GM18873 (cell line): ENCODE data around the gene DNAJB6.
"Not testable (repeated sequence)": the region's sequence is repeated elsewhere in the genome, so short reads cannot be mapped to it uniquely, and the experiment has no call there.

Experiments
- ATAC-seq: cut with Tn5 transposase; IDR thresholded peaks from one replicate; pipeline ENCODE4 v1.9.1; 2021; ENCODE audit warnings: mild to moderate bottlenecking, moderate library complexity, moderate number of reproducible peaks; ENCODE audit not compliant: unreplicated experiment, low FRiP score

DNAJB6 gene

DNA sequence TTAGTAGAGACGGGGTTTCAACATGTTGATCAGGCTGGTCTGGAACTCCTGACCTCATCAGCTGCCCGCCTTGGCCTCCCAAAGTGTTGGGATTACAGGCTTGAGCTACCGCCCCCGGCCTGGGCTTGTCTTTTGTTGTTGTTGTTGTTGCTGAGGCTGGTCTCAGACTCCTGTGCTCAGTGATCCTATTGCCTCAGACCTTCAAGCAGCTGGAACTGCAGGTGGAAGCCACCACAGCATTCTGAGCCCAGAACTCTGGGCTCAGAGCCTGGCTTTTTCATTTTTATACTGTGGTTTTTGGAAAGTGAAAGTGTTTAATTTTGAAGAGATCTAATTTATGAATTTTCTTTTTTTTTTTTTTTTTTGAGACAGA is 16.2 kb upstream of the DNAJB6 start:
- ATAC-seq = no peak

DNA sequence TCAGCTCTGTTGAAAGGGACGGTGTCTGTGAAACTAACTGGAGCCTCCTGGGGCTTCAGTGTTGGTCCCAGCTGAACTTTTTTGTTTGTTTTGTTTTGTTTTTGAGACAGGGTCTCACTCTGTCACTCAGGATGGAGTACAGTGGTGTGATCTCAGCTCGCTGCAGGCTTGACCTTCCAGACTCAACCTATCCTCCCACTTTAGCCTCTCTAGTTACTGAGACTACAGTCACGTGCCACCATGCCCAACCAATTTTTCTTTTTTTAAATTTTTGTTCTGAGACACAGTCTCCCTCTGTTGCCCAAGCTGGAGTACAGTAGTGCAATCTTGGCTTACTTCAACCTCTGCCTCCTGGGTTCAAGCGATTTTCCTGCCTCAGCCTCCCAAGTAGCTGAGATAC is 13.4 kb upstream of the DNAJB6 start:
- no peak for ATAC-seq

DNA sequence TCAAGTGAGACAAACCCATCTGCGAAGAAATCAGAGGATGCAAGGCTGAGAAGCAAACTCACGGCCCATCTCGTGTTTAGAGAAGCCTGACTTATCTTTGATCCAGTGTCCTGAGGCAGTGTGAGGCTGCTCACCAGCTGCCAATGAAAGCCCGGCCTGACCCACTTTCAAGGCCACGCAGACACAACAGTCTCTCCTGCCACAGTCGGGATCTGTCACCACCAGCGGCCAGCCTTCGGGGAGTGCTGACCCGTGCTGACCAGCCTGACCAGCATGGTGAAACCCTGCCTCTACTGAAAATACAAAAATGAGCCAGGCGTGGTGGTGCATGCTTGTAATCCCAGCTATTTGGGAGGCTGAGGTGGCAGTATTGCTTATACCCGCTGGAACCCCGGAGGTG is 7.4 kb upstream of the DNAJB6 start:
- ATAC-seq = no peak

DNA sequence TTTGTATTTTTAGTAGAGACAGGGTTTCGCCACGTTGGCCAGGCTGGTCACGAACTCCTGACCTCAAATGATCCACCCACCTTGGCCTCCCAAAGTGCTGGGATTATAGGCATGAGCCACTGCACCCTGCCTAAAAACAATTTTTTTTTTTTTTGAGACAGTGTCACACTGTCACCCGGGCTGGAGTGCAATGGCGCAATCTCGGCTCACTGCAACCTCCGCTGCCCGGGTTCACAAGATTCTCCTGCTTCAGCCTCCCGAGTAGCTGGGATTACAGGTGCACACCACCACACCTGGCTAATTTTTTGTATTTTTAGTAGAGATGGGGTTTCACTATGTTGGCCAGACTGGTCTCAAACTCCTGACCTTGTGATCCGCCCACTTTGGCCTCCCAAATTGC is 6.2 kb upstream of the DNAJB6 start:
- ATAC-seq = not testable (repeated sequence)

DNA sequence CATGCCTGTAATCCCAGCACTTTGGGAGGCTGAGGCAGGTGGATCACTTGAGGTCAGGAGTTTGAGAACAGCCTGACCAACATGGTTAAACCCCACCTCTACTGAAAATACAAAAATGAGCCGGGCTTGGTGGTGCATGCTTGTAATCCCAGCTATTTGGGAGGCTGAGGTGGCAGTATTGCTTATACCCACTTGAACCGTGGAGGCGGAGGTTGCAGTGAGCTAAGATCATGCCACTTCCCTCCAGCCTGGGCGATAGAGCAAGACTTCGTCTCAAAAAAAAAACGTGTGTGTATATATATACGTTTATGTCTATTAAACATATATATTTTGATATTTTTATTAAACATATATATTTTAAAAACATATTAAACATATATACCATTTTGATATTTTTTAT is 5.8 kb upstream of the DNAJB6 start:
- ATAC-seq = not testable (repeated sequence)

DNA sequence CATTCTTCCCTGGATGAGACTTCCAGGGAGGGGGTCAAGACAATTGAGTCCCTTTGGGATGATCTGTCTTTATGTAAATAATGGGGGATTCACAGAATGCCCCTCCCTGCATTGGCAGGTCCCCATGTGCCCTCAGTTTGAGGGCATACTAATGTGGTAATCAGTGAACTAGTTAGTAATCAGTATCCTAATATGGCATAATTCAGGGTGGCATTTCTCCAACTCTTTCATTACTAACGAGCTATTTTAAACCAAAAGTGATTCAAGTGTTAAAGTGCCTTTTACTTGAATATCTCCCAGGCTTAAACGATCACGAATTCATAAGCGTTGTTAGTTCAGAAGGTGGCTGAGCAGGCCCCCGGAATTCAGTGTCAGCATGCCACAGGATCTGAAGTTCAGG is 1.6 kb upstream of the DNAJB6 start:
- ATAC-seq = no peak

DNA sequence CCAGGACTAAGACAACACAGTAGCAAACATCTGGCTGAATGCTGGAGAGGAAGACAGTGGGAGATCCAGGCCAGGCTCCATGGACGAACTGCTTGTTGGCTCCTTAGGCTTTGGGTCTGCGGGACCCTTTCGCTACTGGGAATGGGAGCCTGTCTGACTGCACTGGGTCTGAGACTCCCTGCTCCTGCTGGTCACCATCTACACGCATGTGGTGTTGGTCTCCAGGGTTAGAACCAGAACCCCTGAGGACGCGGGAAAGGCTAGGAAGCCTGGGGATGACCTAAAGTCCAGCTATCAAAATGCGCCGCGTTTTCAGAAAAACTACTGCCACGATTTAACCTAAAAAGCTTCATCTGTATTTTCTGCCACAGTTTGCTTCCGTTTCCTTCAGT is 817 bp upstream of the DNAJB6 start:
- no peak for ATAC-seq

DNA sequence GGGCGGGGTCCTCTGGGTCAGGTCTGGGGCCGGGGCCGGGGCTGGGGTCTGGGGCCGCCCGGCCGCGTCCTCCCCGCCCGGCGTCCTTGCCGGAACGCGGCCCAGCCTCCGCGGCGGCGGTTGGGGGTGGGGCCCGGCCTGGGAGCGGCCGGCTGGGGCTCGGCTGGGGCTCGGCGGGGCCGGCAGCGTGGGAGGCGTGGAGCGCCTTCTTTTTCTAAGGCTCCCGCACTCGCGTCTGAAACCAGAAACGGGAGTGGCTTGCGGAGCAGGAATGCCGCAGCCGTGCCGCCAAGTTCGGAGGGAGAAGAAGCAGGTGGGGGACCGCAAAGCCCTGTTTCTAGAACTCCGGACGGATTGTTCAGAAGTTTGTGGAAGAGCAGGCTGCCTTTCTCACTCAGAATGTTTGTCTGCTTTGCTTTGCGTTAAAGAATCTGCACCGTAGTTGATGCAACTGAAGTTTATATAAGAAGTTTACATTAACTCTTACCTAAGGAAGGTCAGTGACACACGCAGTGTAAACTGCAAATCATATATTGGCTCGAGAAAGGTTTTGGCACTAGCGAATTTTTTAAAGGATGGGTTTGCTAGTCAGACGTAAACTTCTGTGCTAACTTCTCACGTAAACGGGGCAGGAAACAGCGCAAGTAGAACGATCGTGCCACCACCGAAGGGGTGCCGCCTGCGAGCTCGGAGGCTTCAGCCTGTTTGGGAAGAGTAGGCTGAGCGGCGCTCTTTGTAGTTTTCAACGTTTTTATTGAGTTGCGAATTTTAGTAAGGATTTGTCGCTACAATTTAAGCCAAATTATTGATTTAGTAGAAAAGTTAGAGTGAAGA is 729 bp downstream of the DNAJB6 start:
- no peak for ATAC-seq

DNA sequence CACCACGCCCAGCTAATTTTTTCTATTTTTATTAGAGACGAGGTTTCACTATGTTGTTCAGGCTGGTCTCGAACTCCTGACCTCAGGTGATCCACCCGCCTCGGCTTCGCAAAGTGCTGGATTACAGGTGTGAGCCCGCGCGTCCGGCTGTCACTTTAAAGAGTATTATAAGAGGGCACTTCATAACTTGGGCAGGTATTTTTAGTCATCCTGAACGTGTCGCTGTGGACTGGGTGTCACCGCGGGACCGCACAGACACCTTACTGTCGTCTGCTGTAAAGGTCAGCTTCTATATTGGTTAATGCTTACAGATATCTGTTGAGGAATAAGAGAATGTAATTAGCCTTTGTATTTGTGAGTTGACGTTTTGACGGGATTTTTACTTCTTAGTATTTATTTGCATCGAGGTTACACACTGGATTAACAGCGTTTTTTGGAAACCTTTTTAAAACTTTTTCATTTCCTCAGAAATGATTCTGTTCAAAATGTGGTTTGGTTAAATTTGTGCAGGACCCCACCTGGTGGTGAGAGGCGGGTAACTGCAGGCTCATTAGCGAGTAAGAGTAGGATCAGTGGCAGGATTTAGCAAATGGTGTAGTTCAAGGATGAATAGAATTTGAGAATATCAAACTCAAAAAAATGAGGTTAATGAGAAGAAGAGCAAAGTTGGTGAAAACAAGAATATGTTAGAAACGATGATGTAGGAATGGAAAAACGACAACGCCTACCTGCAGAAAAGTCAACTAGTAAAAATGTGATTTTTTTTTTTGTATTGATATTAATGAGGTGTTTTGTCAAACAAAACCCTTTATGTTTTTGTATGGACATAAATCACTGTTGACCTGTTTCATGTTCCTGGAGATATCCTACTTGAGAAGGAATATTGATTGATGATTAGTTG is 3.2 kb downstream of the DNAJB6 start:
- no peak for ATAC-seq

DNA sequence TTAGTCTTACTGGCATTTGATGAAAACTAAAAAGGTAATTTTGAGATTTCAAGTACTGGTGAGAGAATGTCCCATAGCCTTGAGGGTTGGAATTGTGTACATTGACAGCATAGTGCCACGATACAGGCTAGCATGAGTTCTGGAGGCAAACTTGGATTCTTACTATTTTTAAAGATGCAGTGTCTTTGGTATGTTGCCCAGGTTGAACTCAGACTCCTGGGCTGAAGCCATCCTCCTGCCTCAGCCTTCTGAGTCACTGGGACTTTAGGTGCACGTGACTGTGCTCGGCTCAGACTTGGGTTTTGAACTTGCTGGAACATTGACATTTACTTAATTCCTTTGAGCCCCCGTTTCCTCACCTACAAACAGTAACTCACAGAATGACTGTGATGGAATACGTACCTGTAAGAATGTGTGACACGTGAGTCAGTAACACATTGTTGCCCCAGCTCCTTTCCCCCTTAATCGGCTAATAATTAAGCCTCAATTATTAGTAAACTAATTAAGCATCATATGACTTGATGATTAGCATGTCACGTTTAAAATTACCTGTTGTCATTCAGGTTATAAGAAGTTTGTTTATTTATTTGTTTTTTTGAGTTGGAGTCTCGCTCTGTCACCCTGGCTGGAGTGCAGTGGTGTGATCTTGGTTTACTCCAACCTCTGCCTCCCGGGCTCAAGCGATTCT is 10.6 kb downstream of the DNAJB6 start:
- ATAC-seq = no peak

DNA sequence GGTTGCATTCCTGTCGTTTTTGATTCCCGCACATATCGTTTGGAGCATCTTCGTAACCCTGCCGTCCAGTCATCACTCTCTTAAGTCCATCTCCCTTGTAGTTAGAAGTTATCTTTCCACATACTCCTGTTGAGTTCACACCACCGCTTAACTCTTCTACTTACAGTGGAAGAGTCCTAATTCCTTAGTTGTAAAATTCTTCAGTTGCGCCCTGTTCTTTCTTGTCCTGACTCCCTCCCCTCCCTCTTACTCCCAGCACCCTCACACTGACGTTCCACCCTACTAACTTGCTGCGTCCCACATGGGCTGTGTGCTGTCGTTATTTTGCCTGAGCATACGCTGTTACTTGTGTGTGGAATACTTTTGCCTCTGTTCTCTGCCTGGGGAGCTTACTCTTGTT is 11.7 kb downstream of the DNAJB6 start:
- ATAC-seq = no peak

DNA sequence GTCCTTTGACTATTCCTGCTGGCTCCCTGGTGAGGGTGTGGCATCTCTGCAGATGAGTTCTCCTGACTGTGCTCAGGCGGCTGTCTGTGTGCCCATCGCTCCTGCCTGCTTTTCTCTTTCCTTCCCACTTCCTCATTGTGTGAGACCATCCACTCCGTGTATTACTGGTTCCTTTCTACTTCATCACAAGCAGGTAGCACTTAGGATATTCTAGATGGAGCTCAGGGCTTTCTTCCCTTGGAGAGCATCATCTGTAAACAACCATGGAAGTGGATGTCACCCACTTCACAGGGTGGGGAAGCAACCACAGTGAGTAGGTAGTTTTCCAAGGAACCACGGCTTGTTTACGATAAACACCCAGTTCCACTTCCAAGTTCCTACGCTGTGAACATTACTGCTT is 15.7 kb downstream of the DNAJB6 start:
- ATAC-seq = peak; percentile 38

DNA sequence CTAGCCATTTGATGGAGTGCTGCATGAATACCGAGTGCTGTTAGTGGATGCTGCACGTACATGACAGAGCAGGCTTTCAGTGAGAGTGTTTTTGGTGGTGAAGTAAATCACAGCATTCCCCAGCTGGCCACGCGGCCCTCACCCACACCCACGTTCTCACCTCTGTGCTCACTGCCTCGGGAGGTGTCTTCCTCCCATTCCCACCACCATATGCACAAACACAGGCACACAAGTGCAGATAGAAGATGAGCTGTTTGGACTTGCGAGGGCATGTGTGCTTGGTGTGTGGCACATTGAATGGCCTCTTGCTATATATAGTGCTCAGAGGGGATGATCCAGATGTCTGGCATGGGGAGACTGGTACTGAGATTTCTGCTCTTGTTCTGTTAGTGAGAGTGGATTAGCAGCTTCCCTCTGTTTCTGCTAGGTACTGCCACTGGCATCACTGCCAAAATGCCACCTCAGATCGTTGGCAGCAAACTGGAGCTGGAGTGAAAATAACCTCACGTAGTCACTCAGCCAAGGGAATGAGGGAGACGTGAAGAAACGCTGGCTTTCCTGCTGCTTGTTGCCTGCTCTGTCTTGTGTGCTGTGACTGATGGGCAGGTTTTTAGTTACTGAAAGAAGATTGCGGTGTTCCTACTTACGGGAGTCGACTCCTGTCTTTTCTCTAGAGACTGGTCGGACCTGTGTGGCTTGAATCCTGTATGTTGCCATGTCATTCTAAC is 19.1 kb downstream of the DNAJB6 start:
- no peak for ATAC-seq

DNA sequence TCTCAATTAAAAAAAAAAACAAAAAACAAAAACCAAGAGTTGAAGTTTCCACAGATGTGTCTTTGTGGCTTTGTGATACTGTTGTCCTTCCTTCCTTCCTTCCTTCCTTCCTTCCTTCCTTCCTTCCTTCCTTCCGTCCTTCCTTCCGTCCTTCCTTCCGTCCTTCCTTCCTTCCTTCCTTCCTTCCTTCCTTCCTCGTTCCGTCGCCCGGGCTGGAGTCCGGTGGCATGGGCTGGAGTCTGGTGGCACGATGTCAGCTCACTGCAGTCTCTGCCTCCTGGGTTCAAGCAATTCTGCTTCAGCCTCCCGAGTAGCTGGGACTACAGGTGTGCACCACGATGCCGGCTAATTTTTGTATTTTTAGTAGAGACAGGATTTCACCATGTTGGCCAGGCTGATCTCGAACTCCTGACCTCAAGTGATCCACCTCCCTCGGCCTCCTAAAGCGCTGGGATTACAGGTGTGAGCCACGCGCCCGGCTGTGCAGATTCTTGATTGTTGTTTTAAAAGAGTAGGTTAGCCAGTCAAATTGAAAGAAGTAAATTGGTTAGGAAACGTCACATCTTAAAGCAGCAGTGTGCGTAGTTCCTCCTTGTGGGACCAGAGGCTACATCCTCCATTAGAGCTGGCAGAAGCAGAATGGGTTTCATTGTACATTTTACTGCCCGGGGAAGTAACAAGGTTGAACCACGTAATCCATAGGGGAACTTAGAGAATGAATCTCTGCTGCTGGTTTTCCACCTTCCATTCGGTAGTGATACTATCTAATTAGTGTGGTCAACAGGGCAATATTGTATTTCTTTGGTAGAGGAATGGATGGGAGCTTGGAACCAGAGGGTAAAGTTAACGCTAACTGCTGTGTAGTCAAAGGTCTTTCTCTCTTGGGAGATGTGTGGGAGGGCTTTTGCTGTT is 20.6 kb downstream of the DNAJB6 start:
- peak; percentile 85 for ATAC-seq

DNA sequence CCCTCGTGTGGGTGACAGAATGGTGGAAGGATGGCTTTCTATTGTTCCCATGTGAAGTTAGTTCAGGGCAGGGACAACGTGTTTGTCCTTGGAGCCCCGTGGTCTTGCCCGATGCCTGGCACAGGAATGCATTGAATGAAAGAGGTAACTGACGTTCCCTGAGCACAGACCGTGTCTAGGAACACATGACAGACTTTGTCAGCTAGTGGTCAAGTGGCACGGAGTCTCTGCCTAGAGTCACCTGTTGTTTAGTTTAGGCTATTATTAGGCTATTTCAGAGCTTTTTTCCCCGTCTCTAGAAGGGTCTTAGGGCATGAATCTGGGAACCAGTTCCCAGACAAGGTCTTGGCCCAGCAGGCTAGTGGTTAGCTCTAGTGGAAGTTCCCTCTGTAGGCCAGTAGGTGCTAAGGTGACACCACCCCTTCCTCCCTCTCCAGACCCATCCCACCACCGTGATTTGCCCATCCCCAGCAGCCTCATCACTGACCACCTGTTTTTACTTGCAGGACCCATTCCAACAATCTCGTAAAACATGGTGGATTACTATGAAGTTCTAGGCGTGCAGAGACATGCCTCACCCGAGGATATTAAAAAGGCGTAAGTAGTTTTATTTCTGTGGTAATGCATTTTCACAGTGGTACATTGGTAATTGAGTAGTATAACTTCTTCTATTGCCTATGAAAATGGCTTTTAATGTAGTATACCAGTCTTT is 21.4 kb downstream of the DNAJB6 start:
- ATAC-seq = no peak

DNA sequence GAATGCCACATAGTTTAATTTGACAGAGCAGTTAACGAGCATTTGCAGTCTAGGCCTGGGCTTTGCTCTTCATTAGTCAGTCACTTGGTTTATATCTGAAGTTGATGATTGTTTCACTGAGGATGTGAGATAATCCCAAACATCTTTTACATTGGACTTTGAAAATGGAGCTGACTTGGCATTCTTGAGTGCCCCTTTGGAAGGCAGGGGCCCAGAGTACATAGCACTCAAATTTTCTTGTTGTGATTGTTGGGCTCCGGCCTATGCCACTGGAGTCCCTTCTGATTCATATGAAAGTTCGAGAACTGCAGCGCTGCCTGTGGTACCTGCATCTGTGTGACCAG is 21.9 kb downstream of the DNAJB6 start:
- ATAC-seq = no peak

DNA sequence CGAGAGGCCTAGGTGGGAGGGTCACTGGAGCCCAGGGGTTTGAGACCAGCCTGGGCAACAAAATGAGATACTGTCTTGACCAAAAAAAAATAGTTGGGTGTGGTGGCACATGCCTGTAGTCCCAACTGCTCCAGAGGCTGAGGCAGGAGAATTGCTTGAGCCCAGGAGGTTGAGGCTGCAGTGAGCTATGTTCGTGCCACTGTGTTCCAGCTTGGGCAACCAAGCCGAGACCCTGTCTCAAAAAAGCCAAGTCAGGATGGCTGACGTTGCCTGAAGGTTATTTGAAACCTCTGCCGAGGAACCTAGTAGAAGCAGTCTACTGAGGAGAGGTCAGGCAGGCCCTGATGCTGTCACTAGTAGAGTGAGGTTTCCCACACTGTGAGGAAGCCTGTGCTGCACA is 22.8 kb downstream of the DNAJB6 start:
- ATAC-seq = no peak

DNA sequence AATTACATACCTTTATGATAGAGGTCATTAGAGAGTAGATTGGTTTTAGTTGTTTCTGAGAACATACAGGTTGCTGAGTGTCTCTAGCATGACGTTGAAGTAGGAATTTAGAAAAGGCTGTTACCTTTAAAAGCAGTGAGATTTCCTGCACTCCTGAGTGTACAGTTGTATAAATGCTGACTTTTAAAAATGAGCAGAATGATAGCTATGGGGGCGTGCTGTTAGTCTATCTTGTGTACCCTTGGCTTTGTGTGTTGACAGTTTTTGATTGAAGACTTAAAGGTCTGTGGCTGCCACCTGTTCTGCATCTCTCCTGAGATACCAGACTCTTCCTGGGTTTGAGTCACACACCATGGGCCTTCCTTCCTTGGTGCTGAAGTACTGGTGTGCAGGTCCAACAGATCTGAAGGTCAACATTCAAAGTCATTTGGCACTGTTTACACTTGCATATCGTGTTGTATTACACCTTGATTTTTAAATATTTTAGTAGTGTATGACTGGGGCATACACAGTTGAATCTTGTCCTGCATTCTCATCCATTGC is 23.8 kb downstream of the DNAJB6 start:
- ATAC-seq = no peak

DNA sequence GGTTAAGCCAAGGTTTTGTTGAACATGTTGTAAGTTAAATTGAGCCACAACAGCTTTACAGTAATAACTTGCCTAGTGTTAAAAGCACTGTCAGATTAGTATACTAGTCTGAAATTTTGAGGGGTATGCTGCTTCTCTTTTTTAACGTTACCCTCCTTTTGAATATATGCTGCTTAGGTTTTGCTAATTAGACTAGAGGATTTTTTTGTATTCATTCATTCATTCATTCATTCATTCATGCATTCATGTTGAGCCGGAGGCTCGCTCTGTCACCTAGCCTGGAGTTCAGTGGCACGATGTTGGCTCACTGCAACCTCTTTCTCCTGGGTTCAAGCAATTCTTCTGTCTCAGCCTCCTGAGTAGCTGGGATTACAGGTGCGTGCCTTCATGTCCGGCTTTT is 24.7 kb downstream of the DNAJB6 start:
- ATAC-seq = no peak
